ENCODE results near the gene NTM.
"Not testable (repeated sequence)": the region's sequence is repeated elsewhere in the genome, so short reads cannot be mapped to it uniquely, and the experiment has no call there.

The NTM gene

DNA sequence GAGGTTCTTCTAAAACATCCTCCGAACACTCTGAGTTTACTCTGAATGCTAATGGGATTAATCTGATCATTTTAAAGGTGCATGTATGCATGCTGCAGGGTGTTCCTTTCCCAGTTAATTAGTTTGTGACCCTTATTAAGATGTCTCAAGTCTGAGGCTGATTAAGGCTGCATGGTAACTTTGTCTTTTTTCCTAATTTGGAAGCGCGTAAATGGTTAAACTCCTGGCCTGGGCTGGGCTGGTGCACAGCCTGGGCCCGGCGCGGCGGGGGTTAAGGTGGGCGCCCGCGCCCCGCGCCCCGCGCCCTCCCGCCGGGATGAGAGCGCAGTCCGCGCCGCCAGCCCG is 539.7 kb downstream of the NTM start:
- DNase-seq, result no peak

DNA sequence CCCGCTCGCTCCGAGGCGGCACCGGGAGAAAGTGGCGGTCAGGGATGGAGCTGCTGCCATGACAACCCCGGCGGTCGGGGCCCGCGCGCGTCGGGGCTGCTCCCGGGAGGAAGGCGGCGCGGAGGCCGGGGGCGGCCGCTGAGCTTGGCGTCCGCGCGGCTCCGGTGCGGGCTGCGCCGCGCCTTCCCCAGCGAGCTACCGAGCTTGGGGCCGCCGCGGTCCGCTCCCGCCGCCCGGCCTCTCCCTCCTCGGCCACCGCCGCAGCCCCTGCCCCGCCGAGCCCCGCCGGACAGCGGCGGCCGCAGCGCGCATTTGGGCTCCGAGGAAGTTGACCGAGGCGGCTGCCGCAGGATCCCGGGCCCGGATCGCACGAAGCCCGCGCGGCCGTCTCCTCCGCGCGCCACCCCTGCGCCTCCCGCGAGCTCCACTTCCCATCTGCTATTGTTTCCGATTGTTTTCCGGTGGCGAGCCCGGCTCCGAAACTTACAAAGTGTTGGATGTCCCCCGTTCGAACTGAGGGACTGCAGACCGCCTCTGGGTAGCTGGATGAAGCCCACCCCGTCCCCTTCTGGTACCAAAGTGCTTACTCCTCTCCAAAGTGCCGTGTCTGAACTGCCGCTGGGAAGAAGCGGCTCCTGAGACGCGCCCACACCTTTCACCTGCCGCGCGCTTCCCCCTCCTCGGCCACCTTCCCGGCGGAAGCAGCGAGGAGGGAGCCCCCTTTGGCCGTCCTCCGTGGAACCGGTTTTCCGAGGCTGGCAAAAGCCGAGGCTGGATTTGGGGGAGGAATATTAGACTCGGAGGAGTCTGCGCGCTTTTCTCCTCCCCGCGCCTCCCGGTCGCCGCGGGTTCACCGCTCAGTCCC is 540.3 kb downstream of the NTM start:
- no peak for DNase-seq

DNA sequence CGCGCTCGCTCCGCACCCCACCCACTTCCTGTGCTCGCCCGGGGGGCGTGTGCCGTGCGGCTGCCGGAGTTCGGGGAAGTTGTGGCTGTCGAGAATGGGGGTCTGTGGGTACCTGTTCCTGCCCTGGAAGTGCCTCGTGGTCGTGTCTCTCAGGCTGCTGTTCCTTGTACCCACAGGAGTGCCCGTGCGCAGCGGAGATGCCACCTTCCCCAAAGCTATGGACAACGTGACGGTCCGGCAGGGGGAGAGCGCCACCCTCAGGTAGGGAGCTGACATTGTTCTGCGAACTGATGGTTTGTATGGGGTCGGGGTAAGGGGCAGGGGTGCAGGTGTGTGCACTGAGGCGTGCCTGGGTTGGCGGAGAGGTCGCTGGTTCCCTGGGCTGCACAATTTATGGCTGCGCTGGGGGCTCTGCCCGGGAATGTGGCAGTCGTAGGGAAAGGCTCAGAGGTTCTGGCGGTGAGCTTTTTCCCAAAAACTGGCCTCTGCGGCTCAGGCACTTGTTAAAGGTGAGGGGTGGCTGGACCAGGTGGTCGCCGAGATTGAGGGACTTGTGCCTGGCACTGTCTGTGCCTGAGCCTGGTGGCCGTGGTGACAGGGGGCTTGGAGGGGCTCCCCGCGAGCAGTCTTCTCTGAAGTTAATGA is 541.1 kb downstream of the NTM start:
- not testable (repeated sequence) for DNase-seq

DNA sequence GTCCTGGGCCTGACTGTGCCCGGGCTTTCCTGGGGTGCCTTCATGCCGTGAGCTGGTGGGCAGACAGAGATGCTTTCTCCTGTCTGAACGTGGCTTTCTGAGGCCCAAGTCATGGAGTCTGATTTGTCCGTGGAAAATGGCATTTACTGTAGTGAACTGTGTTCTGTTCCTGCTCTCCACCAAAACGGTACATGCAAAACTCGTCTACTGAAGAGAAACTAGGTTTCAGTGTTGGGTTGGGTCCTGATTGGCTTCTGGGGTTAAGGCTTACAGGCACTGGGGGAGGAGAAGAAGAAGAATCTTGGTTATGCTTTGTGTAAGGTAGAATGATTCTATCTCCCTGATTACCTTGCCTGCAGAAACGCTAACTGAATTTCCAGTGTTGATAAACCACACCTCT is 541.7 kb downstream of the NTM start:
- no peak for DNase-seq

DNA sequence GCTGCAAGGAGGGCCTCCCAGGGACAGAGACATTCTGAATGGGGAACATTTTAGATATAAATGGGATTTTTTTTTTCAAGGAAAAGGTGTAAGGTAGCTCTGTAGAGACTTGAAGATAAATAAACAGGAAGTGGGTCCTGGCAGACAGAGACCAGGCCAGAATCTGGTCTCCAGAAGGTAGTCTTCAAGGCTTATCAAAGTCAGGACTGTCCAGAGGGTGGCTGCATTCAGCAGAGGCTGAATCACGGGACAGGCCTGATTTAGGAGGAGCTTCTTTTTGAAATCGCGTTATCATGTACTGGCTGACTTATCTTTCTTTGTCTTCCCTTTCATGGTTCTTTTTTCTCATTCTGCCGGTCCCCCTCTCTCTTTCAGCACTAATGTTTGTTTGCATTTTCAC is 542.9 kb downstream of the NTM start:
- DNase-seq, result no peak

DNA sequence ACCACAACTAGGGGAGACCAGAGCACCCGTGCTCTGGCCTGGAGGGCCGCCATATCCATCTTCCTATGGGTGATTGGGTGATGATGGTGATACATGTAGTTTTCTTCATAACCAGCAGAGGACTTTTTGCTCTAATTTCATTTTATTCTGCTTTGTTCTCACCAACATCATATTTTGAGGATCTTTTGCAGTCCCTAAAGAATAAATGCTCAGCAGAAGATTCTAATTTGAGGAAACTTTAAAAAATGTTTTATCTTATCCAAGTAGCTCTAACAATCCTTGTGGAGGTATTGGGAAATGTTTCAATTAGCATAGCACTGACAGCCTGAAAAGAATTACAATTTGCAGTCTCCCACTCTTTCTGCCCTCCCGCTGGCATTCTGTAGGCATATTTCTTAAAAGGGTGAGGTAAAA is 544.0 kb downstream of the NTM start:
- DNase-seq, result no peak

DNA sequence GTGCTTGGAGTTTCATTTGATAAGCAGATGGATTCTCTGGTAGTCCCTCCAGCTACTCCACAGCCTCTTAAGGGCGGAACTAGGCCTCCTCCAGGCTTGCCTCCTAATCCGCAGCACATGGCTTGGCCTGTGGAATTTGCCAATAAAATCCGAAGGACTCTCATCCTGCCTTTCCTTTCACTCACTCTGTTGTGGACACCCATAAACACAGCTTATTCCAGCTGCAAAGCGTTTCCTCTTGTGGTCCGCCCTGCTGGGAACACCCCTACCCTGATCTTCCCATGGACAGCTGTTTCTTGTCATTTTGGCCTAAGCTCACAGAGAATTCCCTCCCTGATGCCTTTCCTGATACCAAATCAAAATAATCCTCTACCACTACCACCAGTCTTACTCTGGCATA is 546.2 kb downstream of the NTM start:
- DNase-seq, result no peak

DNA sequence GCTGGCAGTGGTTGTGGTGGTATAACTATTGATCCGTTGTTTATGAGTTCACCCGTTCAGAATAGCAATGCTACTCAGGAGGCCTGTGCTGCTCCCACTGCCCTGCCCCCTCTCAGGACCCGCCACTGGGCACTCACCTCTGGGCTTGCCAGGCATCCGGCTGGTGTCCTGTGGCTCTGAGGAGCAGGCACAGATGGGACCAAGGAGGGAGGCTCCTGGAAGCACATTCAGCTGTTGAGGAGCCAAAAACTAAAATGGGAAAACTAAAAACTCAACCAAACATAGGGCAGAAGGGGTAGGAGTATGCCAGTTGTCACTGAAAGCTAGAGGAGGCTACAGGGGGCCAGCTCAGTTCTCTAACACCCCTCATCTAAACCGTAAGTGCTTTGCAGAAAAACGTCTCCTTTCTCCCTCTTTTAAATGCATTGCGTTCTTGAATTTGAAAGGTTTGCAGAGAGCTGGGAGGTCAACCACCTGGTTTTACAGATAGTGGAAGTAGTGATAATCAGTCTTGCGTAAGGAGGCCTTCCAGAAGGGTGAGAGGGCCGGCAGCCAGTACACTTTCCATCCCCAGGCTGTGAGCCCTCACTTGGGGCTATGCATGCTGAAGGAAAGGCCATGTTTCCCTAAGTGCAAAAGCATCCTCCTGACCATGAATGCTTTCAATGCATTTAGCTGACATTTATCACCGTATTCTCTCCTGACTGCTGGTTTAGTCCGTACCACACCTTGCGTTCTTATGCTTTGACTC is 547.4 kb downstream of the NTM start:
- no peak for DNase-seq

DNA sequence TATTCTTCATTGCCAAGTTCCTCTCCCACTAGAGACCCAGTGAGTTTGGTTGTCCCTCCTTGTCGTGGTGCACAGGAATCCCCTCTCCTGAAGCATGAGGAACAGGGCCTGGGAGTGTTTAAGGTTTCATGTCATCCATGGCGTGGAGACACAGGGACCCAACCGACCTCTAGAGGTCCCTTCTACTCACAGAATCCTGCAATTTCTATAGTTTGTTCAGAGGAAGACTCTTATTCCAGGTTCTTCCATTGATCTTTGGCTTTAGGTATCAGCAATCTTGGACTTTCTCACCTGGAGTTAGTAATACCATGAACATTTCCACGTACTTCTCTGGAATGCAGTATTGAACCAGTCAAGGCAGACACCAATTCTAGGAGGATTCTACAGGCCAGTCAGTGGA is 548.2 kb downstream of the NTM start:
- DNase-seq, result no peak

DNA sequence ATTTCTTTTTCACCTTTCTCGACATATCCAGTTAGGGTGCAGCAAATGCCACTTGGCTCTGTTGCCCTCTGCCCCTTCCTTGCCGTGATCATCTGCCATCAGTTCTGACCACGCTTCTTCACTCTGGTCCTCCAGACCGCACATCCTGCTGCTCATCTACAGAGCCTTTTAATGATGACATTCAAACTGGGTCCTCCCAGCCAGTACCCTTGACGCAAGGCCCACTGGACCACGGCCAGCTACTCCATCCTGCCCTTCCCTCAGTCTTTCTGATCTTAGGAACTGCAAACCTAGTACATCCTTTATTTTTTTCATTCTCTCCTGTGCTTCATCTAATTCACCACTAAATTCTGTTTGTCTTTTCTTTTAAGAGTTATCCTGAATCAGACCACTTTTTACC is 551.8 kb downstream of the NTM start:
- DNase-seq, result no peak

DNA sequence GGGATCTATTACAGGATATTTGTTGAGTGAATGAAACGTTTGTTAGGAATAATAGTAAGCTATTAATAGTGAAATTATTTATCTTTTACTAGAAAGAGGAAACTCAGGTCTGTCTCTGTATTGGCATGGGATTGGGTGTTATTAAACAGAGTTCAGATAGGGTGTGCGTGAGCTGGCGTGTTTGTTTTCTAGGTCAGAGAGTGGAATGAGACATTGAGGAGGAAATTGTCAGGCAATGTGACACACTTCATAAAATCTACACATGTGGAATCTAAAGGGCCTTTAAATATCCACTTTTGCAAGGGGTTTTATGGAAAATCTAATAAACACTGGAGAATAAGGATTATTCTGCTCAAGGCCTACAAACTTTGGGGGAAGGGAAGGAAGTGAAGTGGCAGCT is 552.9 kb downstream of the NTM start:
- no peak for DNase-seq

DNA sequence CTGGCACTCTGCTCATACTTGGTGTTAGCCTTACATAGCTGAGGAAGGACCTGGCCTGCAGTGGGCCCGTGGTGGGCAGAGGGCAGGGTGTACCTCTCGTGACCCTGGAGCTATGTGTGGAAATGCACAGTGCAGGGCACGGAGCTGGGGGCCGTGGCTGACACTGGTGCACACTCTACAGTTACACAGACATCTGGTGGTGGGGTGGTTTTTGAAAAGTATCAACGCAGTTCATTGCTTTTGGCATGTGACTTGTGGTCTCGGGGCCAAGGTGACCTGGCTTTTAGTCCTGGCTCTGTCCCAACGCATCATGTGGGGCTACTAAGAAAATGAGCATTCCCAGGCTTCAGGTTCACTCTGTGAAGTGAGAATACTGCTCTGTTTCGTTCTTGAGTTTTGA is 553.6 kb downstream of the NTM start:
- DNase-seq, result no peak

DNA sequence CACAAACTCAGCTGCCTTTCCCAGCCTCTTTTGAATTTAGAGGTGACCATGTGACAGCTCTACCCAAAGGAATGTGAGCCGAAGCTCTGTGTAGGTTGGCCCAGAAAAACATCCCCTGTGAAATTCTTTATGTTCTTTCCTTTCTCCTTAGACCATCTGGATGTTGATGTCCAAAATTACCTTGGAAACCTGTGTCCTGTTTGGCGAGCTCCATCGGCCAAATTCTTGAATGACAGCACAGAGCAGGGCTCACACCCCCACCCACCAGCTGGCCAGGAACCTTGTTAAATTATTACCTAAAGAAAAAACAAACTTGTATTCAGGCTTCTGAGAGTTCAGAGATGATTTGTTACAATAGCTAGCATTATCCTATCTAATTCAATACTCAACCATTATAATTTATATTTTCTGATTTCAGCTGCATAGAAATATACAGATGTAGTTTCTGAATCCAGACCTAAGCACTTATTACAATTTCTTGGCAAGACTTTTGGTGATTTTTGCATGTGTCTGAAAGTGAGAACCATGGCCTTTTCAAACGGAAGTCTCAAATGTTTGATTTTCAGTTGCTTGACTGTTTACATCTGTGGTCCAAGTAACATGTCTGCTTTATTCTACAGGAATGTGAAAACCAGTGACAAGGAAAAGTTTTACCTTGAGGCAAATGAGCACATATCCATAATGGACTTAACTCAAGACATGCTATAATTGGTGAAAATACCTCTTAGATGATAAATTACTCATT is 554.2 kb downstream of the NTM start:
- DNase-seq, result no peak

DNA sequence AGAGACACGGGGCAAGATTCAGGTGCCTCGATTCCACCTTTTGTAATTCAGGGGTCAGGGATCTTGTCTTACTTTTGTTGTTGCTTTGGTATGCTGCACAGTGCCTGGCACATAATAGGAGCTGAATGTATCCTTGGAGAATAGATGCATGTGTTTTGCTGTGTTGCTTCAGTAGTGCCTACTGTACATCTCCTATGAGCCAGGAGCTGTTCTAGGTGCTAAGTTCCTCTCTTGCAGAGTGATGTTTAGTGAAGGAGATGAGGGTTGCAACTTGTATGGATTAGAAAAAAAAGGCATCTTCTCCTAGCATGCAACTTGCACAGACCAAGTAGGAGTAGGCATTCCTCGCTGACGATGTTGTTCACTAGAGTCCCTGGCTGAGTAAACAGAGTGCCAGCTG is 555.4 kb downstream of the NTM start:
- DNase-seq, result no peak

DNA sequence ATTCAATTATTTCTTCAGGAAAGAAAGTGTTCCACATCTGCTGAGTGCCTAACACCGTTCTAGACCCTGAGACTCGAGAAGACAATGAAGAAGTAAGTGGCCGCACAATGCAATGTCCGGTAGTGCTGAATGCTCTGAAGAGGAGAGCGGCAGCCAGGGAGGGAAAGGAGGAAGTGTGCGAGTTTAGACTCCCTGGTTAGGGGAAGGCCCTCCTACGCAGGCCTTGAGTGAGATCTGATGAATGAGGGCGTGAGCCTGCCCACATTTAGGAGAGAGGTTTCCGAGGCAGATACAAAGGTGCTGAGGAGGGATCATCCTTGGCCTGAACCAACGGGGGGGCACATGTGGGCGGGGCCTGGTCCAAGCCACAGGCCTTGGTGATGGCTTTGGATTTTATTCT is 558.6 kb downstream of the NTM start:
- no peak for DNase-seq

DNA sequence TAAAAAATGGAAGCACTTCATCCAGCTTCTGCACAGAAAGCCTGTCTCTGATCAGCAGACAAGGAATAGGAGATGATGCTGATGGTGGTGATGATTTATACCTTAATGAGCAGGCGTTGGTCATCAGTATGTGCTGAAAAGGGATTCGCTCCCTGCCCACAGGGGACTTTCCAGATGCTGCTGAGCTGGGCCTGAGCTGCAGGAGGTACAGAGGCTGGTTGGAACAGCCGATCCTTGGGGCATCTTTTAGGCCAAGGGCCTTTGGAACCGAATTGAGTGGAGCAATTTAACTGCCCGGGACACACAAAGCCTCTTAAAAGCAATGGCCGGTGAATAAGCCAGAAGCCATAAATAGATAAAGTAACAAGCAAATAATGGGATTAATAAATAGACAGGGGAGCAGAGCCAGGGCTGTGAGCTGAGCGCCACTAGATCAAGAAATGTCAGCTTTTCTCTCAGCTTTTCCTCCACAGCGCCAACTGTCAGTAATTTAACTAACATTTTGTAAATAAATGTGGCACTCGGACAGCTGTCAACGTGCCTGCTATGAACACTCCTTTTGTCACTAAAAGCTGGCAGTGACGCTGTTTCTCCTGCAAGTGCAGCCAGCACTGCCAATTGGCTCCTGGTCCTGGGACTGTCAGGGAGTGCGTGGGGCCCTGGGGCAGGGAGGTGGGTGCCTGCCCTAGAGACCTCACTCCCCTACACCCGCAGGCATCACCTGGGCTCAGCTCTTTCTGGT is 562.3 kb downstream of the NTM start:
- DNase-seq, result no peak

DNA sequence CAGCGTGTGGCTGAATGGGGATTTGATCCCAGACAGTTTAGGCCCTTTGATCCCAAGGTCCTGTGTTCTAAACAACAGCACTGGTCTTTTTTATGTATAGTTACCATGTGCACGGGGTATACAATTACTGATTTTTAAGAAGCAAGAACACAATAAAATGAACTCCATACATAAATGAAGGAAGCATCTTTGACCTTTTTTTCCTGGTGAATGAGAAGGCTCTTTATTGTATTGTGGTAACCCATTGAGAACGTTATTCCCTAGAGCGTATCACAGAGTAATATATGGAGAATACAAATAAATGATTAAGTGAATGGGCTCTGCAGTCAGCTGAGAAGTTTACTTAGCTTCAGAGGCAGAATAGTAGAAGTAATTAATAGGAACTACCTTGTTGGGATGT is 563.6 kb downstream of the NTM start:
- no peak for DNase-seq

DNA sequence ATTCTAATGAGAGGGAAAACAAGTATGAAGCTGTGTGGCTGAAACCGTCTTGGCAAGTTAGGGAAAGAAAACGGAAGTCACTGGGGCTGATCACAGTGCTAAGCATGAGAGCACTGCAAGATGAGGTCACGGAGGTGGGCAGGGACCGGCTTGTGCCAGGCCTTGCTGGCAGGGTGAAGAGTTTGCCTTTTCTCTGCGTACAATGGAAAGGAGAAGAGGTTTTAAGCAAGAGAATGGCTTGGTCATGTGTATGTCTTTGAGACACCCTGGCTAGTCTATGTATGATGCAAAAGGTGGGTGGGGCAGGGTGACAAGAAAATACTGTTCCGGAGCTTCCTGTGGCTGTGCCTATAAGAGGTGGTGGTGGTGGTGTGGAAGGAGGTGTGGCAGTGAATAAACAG is 567.9 kb downstream of the NTM start:
- DNase-seq, result no peak

DNA sequence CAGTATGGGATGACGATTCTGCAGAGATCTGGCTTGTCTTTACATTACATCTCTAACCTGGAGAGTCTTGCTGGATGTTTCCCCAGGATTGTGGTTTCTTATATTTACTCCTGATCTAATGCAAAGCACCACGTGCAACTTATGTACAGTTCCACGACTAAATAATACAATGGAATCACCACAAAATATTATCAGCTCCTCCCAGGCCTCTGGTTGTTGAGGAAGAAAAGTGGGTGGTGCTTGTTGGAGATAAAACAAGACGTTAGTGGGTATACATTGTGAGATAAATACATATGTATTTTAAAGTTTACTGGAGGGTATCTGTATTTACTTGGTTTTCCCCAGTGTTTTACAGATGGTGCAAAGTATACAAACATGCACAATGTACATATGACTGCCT is 569.7 kb downstream of the NTM start:
- DNase-seq, result no peak

DNA sequence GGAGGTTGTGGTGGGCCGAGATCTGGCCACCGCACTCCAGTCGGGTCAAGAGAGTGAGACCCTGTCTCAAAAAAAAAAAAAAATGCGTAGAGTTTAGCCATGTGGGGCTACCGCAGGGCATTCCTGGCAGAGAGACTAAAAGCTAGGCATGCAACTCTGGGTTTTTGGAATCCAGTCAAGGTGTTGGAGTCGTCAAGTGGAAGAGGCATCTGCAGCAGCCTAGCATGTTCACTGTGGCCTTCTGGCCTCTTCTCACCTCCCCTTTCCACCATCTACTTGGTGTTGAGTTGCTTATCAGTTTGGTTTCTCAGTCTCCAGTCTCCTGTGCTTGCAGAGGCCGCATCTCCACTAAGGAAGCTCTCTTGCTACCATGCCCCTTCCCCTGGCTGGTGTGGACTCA is 572.5 kb downstream of the NTM start:
- DNase-seq, result no peak

DNA sequence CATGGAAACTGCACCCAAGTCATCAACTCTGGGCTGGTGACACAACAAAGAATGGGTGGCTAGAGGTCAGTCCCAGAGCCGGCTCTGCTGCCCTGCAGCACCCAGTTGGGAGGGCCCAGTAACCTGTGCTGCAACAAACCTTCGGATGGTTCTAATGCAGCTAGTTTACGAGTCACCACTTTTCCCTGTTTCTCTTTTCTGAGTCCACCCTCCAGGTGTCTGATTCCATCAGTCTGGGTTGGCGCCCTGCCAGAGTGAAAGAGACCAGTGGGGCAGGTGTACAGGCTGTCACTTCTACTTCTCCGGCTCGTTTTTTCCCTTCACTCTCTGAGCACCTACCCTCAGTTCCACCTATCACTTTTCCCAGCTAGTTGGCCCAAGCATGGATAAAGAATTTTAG is 572.9 kb downstream of the NTM start:
- DNase-seq, result no peak

DNA sequence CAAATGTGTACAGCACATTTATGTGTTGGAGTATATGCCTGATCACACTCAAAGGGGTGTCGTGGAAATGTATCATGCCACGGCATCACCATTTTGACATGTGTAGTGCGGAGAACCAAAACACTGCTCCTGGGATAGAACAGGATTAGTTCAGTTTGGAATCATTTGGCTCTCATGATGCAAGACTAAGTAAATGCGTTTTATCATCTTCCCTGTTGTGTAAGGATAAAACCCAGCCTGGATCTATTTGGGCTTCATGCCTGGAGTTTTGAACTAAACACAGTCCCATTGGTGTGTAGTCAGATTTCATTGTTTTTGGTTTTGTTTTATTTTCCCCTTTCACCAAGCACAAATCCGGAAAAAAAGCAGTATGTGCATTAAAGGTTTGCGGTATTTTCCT is 574.3 kb downstream of the NTM start:
- no peak for DNase-seq

DNA sequence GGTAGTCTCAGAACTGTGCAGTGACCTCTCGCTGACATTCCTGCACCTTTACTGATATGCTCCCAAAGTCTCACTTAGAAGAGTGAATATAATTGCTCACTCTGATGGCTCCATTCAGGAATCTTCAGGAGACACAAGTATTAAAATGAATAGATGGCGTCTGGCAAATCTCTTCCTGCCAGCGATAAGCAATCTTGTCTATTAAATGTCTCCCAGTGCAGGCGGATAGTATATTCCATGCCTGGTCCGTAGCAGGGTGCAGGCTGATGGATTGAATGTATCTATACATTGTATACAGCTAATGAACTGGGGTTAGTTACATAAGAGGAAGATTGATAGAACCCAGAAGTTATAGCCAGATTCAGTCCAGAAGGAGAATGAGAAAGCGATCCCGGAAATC is 575.3 kb downstream of the NTM start:
- no peak for DNase-seq
